Spleen (tissue), 7 donors: Measurements from ENCODE around the gene TMEM38B.

Experiments
- CTCF ChIP-seq, 11 experiments: fragments of 200-600 bp in 7 of 11; fragments of 450-650 bp in 4 of 11; sonication (generic) in 4 of 11; IDR thresholded peaks in 8 of 11; conservative IDR thresholded peaks in 3 of 11; 1 replicate in 7 of 11; 2 replicates in 4 of 11; pipeline versions ENCODE4 v1.4.0 to v1.8.0; 2016 to 2021; ENCODE audit warnings: antibody characterized with exemption in 11 of 11, inconsistent platforms in 4 of 11, mild to moderate bottlenecking in 1 of 11
- POLR2A ChIP-seq, 3 donors: fragments of 450-650 bp; IDR thresholded peaks; one replicate each; pipeline ENCODE4 v1.5.1; 2017; ENCODE audit warnings: antibody characterized with exemption in 3 of 3, mild to moderate bottlenecking in 1 of 3
- POLR2AphosphoS5 ChIP-seq, 3 donors: sonication (generic); formaldehyde crosslinking; IDR thresholded peaks; one replicate each; pipeline ENCODE4 v1.5.1; 2017; ENCODE audit warnings: antibody characterized with exemption in 3 of 3
- donor health status: DM: no; HTN: no; CAD: no; lungs with moderate emphysema.
- donor health status: DM: no; HTN: no; CAD: no.
- donor health status: DM: no; HTN: no; CAD: no.

- no peak for TF ChIP-seq CTCF (IDR thresholded peaks at IDR 0.05 in 8 of 11, conservative IDR thresholded peaks at IDR 0.05 in 3 of 11)
- TF ChIP-seq POLR2A (IDR thresholded peaks at IDR 0.05): no peak
- TF ChIP-seq POLR2AphosphoS5 (IDR thresholded peaks at IDR 0.05): no peak
Observed at GRCh38 chr9:105712297-105712696, 18.0 kb downstream of the TMEM38B start.
